ENCODE results near the gene CPA4.

- TF ChIP-seq CTCF (IDR thresholded peaks at IDR 0.05) (no peak), POLR2A (IDR thresholded peaks at IDR 0.05) (no peak), POLR2AphosphoS5 (IDR thresholded peaks at IDR 0.05) (no peak), EP300 (IDR thresholded peaks at IDR 0.05; ENCODE audit: low read depth) (no peak)
Observed at GRCh38 chr7:130337410-130337971, 44.5 kb downstream of the CPA4 start.

Measured in transverse colon (tissue), 4 donors.